Activated T-helper 17 cell treated with anti-CD3 and anti-CD28 coated beads, Interleukin-2, amount 50 U/mL, for 72 hours (primary cell): Measurements from ENCODE around the gene MRPL53. TPM values are rescaled to one million over a fixed set of nuclear protein-coding genes. Genes with fewer than 3 reads are reported as not detected.

Source experiments
- ATAC-seq: fragments of 150-1000 bp; cut with Tn5 transposase; replicated peaks from 2 replicates; pipeline ENCODE4 v1.10.0; 2021; ENCODE audit warnings: mild to moderate bottlenecking, moderate library complexity
- H3K27ac Mint-ChIP-seq: one replicate; pipeline ENCODE4 v1.8.0; 2022; ENCODE audit warnings: mixed read lengths
- H3K27me3 Mint-ChIP-seq: one replicate; pipeline ENCODE4 v1.8.0; 2022; ENCODE audit warnings: mixed read lengths
- H3K36me3 Mint-ChIP-seq: one replicate; pipeline ENCODE4 v1.8.0; 2022; ENCODE audit warnings: low read depth, mild to moderate bottlenecking, mixed read lengths
- H3K4me1 Mint-ChIP-seq: one replicate; pipeline ENCODE4 v1.8.0; 2022; ENCODE audit warnings: mixed read lengths
- H3K4me3 Mint-ChIP-seq: one replicate; pipeline ENCODE4 v1.8.0; 2022; ENCODE audit warnings: mild to moderate bottlenecking, mixed read lengths
- H3K9me3 Mint-ChIP-seq: one replicate; pipeline ENCODE4 v1.8.0; 2022; ENCODE audit warnings: mixed read lengths
- total RNA-seq, 2 donors: library from RNA; stranded (reverse); gene quantifications; one replicate each; pipeline ENCODE4 v1.2.3, GENCODE V29; 2022

MRPL53 gene
- total RNA-seq, 2 donors from 2014 or later, result 83.8 to 91.2 TPM

DNA sequence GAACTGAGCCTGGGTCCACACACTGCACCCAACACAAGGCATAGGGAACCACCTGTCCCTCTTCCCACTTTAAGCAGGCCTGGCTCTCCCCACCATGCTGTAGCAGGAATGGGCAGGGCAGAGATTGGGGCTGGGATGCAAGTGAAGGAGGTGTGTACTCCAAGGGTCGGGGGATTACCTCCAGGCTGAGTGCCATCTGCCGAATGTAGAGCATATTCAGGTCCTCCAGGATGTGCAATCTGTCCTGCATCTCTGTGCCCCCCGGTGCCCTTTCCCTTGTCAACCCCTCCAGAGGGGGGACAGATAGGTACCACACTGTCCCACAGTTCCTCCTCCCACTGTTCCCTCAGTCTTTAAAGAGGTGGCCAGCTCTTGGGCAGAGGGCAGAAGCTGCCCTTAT is 33.1 kb downstream of the MRPL53 start:
- ATAC-seq, result no peak
- Mint-ChIP-seq H3K9me3 (no peaks in the 10 kb centered on the region), H3K4me1 (no peaks in the 10 kb centered on the region), H3K27me3 (peaks cover 19% of the 10 kb centered on the region), H3K36me3 (no peaks in the 10 kb centered on the region), H3K27ac (no peak overlapping the region), H3K4me3 (no peak overlapping the region)

DNA sequence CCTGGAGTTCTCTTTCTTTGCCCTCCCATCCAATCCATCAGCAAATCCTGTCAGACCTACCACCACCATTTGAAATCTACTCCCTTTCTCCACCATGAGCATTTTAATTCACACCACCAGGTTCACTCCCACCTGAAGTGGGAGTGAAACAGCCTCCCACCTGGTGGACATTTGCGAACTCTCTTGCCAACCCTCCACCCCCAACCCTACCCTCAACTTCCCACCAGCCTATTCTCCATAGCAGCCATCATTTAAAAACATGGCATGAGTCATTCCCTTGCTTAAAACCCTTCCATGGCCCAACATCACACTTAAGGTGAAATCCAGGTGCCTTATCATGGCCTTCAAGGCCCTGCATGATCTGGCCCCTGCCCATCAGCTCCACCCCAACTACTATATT is 34.2 kb downstream of the MRPL53 start:
- no peak overlapping the region for H3K4me3 Mint-ChIP-seq
- H3K4me1 Mint-ChIP-seq, result no peaks in the 10 kb centered on the region
- H3K27ac Mint-ChIP-seq, result no peak overlapping the region
- no peaks in the 10 kb centered on the region for H3K9me3 Mint-ChIP-seq
- no peak for ATAC-seq
- no peaks in the 10 kb centered on the region for H3K36me3 Mint-ChIP-seq
- H3K27me3 Mint-ChIP-seq, result peaks cover 19% of the 10 kb centered on the region

DNA sequence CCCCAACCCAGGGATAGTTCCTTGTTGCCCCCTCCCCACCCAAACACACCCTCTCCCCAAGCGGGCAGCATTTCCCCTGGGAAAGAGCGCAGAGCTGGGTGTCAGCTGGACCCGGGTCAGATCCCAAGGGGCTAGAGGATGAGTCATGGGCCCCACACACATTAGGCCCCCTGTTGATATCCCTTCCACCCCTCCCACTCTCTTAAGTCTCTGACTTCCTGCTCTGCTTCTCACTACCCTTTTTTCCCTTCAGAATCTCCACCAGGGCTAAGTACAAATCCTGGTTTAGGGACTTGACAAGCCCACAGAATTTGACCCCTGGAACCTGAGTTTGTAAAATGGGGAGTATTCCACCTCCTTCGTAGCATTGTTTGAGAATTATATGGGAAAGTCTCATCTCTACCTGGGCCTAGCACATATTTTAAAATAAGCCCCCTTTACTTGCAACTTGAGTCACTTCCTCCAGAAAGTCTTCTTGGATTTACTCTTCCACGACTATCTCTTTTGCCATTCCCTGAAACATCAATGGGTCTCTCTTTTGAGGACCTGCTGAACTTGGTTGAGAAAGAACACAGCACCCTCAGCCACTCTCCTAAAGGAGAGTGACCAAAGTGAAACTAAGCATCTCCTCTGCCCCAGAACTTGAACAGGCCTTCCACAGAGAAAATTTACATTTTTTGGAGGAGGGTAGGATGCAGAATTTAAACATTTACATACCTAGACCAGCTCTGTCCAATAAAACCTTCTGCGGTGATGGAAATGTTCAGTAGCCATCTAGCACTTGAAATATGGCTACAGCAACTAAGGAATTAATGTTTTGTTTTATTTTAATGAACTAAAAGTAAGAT is 35.4 kb downstream of the MRPL53 start:
- H3K4me3 Mint-ChIP-seq, result no peak overlapping the region
- no peak overlapping the region for H3K27ac Mint-ChIP-seq
- H3K36me3 Mint-ChIP-seq, result no peaks in the 10 kb centered on the region
- H3K27me3 Mint-ChIP-seq, result peaks cover 15% of the 10 kb centered on the region
- H3K9me3 Mint-ChIP-seq, result no peaks in the 10 kb centered on the region
- ATAC-seq, result no peak
- no peaks in the 10 kb centered on the region for H3K4me1 Mint-ChIP-seq

DNA sequence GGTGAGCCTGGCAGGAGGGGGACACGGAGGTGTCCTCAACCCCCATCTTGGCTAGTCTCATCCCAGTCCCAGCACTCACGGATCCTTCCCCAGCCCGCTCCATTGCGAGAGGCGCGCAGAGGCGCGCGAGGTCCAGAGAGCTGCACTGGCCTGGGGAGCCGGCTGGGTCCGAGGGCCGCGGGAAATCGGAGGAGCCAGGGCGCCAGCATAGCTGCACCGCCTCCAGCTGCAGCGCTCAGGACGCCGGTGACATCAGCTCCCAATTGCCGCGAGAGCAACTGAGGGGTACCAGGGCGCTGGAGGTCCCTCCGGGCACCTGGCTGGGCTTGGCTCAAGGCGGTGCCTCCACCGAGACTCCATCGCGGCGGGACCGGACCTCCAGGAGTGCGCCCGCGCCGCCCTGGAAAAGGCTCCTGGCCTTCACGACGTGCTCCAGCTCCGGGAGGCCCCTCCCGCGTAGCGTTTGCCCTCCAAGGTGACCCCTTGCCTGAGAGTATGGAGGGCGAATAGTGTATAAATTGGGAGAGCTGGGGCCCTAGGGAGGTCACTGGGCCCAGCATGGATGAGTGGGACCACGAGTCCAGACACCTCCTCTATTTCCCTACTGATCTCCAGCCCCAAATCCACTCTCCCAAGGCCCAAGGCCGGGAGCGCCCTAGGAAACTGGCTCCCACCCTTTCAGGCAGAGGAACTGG is 36.2 kb downstream of the MRPL53 start:
- Mint-ChIP-seq H3K27ac (no peak overlapping the region), H3K27me3 (peaks cover 14% of the 10 kb centered on the region), H3K4me1 (no peaks in the 10 kb centered on the region), H3K36me3 (no peaks in the 10 kb centered on the region), H3K4me3 (no peak overlapping the region), H3K9me3 (no peaks in the 10 kb centered on the region)
- ATAC-seq, result no peak

DNA sequence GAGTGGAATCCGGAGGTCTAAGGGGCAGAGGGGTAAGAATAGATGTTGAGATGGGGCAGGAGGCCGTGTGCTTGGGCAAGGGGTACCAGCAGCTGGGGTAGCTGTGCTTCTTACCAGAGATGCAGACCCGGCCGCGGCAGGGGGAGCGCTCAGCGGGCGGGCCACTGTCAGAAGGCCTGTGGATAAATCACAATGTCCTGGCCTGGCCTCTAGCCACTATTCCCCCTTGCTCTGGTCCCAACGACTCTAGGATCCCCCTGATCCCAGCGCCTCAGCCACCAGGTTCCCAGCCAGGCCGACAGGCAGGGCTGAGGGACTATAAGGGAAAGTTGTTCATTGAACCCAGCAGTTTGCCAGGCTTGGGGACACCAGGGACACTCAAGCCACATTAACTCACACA is 42.0 kb downstream of the MRPL53 start:
- Mint-ChIP-seq H3K4me3 (no peak overlapping the region), H3K36me3 (peaks cover 6% of the 10 kb centered on the region), H3K27me3 (no peaks in the 10 kb centered on the region), H3K27ac (no peak overlapping the region), H3K4me1 (no peaks in the 10 kb centered on the region), H3K9me3 (no peaks in the 10 kb centered on the region)
- no peak for ATAC-seq

DNA sequence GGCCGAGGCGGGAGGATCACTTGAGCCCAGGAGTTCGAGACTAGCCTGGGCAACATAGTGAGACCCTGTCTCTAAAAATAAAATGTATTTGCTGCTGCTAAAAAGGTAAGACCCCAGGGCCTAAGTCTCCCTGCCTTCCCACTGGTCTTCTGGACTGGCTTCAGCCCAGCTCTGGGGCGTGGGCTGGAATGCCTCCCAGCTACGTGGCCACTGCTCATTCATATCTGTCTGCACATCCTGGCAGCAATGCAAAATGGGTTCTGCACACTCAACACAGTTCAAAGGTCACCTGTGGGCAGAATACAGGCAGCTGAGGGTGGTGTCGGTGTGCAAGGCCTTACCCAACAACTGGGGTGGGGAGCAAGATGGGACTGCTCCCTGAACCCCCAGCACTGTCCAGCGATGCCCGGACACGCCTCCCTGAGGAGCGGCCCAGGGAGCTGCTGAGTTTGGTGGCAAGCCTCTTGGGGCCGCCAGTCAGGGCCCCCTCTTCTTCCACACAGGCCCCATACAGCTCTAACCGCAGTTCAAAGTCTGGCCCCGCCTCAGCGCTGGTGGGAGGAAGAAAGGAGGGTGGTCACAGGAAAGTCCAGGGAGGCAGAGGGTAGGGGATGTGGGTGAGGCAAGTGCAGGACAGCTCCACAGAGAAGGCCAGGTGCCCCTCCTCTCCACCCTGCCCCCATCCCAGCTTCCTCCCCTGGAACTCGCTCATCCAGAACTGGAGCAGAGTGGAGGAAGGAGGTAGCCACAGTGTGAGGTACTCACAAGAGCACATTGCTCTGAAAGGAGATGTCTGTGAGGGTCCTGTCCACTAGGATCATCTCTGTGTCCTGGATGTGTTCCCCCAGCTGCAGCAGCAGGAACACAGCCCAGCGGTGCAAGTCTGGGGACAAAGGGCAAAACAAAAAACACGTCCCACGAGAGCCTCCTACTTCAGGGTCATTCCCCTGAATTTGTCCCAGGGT is 42.7 kb downstream of the MRPL53 start:
- H3K9me3 Mint-ChIP-seq, result no peaks in the 10 kb centered on the region
- no peaks in the 10 kb centered on the region for H3K27me3 Mint-ChIP-seq
- peak; percentile 22 for ATAC-seq
- no peak overlapping the region for H3K27ac Mint-ChIP-seq
- H3K4me1 Mint-ChIP-seq, result no peaks in the 10 kb centered on the region
- H3K4me3 Mint-ChIP-seq, result no peak overlapping the region
- H3K36me3 Mint-ChIP-seq, result peaks cover 14% of the 10 kb centered on the region

DNA sequence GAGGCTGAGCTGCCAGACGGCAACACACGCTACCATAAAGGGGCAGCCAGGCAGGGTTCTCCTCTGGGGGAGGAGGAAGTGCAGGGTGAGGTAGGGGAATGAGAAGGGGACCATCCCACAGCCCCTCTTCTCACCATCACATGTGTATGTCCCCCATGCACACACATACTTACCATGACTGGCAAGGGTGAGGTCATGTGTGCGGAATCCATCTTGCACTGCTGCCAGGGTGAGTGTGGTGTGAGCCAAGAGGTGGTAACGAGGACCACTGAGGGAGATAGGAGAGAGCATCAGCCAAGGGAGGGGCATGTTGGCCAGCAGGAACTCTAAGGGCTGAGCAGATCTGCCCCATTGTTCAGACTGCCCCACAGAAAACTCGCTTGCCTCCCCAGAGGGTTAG is 43.8 kb downstream of the MRPL53 start:
- H3K4me1 Mint-ChIP-seq, result no peaks in the 10 kb centered on the region
- H3K27me3 Mint-ChIP-seq, result no peaks in the 10 kb centered on the region
- H3K4me3 Mint-ChIP-seq, result no peak overlapping the region
- H3K27ac Mint-ChIP-seq, result no peak overlapping the region
- H3K36me3 Mint-ChIP-seq, result peaks cover 25% of the 10 kb centered on the region
- ATAC-seq, result no peak
- no peaks in the 10 kb centered on the region for H3K9me3 Mint-ChIP-seq

DNA sequence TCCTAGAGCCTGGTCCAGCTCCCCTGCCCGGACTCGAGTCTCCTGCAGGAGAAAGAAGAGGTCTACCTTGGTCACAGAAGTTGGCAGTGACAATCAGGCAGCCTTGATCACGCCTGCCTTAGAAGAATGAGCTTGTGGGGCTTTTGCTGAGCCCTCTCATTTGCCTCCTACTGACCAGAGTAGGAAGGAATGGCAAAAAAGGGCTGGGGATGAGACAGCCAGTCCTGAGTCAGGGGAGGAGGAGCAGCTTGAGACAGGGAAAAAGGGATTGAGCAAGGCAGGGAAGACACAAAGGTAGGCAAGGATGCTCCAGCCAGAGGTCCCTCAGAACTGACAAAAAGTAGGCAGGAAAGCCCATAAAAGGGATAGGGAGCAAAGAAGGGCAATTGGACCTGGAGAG is 44.9 kb downstream of the MRPL53 start:
- peaks cover 6% of the 10 kb centered on the region for H3K4me1 Mint-ChIP-seq
- no peak overlapping the region for H3K27ac Mint-ChIP-seq
- H3K36me3 Mint-ChIP-seq, result peaks cover 36% of the 10 kb centered on the region
- no peaks in the 10 kb centered on the region for H3K9me3 Mint-ChIP-seq
- H3K27me3 Mint-ChIP-seq, result no peaks in the 10 kb centered on the region
- no peak overlapping the region for H3K4me3 Mint-ChIP-seq
- no peak for ATAC-seq

DNA sequence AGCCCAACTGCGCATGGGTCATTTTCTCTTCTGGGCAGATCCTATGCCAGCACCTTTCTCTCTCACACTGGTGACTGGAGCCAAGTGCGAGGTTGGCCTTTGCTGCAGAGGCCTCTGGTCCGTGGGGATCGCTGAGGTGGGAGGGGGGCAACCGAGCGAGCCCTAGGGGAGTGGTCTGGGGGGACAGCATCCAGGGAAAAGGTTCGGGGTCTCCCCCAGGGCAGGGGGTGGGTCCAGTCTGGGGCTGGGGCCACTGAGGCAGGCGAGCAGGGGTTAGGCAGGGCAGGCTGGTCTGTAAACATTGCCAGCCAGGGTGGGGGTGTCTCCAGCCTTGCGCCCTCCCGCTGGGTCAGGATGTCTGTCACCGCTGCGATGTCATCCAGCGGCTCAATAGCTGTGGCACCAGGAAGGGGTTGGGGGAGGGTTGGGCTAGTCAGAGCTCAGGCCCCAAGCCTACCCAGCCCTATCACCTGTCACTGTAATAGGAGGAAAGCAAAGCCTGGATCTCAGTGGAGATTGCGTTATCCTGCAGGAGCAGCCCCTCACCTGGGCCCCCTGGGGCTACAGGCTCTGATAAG is 46.2 kb downstream of the MRPL53 start:
- H3K4me3 Mint-ChIP-seq, result no peak overlapping the region
- peaks cover 7% of the 10 kb centered on the region for H3K4me1 Mint-ChIP-seq
- H3K36me3 Mint-ChIP-seq, result peaks cover 46% of the 10 kb centered on the region
- no peak overlapping the region for H3K27ac Mint-ChIP-seq
- no peaks in the 10 kb centered on the region for H3K27me3 Mint-ChIP-seq
- H3K9me3 Mint-ChIP-seq, result no peaks in the 10 kb centered on the region
- ATAC-seq, result no peak

DNA sequence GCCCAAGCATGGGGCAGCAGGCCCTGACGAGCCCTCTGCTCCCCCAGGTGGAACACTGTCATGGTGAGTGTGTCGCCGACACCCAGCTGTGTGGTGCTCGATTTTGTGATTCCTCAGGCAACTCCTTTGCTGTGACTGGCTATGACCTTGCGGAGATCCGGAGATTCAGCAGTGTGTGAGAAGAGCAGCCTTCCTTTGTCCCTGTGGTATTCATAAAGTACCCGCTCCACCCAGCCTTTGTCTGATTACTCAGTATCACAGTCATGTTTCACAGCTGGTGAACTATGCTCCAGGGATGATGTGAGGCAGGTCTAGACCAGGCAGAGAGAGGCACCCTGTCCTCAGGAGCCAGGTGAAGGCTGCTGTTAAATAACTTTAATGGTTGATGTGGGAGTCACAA is 47.0 kb downstream of the MRPL53 start:
- Mint-ChIP-seq H3K9me3 (no peaks in the 10 kb centered on the region), H3K27ac (no peak overlapping the region), H3K36me3 (peaks cover 46% of the 10 kb centered on the region), H3K27me3 (no peaks in the 10 kb centered on the region), H3K4me1 (peaks cover 13% of the 10 kb centered on the region), H3K4me3 (no peak overlapping the region)
- ATAC-seq, result no peak

DNA sequence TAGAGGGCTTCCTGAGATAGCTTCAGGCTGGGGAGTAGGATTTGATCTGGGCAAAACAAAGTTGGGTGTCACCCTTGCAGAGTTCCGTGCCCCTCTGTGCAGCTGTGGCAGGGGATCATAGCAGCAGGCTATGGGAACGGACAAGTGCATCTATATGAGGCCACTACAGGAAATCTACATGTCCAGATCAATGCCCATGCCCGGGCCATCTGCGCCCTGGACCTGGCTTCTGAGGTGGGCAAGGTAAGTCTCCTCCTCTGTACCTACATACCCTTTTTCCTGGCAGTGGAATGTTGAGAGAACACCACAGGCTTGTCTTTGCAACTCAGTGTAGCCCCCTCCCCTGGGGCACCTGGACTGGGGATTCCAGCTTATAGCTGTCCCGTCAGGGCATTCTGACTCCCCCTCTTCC is 47.5 kb downstream of the MRPL53 start:
- H3K4me3 Mint-ChIP-seq, result no peak overlapping the region
- ATAC-seq, result no peak
- H3K36me3 Mint-ChIP-seq, result peaks cover 46% of the 10 kb centered on the region
- no peak overlapping the region for H3K27ac Mint-ChIP-seq
- H3K9me3 Mint-ChIP-seq, result no peaks in the 10 kb centered on the region
- no peaks in the 10 kb centered on the region for H3K27me3 Mint-ChIP-seq
- peaks cover 18% of the 10 kb centered on the region for H3K4me1 Mint-ChIP-seq

DNA sequence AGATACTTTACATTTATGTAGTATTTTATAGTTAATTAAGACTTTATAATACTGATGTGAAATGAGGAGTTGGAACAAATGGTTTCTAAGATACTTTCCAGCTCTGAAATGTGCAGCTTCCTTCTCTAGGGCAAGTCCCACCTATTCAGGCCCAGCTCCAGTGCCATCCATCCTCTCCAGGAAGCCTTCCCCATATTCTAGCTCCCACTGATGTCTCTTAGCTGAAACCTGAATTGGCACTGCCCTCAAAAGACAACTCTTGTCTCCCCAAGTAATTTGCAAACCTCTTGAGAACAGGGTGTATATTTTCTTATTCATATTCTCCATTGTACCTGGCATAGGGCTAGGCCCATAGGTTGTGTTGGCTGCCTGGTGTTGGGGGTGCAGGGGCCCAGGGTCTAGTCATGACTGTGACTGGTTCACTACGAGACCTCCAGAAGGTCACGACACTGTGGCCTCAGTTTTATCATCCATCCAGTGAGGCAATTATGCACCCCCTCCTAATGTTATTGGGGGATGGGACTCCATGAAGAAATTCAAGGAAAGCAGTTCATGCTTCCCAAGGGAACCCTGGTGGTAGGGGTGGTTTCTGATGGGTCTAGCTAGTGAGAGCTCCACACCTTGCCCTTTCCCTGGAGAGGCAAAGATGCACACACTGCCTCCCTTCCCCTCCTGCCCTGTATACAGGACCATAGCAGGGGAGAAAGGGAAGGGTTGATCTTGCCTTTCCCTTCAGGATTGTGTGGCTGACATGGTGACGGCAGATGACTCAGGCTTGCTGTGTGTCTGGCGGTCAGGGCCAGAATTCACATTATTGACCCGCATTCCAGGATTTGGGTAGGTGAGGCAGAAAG is 48.1 kb downstream of the MRPL53 start:
- Mint-ChIP-seq H3K27me3 (no peaks in the 10 kb centered on the region), H3K36me3 (peaks cover 46% of the 10 kb centered on the region), H3K27ac (no peak overlapping the region), H3K9me3 (no peaks in the 10 kb centered on the region), H3K4me1 (peaks cover 18% of the 10 kb centered on the region), H3K4me3 (peak overlapping the region; percentile 23)
- ATAC-seq, result no peak

DNA sequence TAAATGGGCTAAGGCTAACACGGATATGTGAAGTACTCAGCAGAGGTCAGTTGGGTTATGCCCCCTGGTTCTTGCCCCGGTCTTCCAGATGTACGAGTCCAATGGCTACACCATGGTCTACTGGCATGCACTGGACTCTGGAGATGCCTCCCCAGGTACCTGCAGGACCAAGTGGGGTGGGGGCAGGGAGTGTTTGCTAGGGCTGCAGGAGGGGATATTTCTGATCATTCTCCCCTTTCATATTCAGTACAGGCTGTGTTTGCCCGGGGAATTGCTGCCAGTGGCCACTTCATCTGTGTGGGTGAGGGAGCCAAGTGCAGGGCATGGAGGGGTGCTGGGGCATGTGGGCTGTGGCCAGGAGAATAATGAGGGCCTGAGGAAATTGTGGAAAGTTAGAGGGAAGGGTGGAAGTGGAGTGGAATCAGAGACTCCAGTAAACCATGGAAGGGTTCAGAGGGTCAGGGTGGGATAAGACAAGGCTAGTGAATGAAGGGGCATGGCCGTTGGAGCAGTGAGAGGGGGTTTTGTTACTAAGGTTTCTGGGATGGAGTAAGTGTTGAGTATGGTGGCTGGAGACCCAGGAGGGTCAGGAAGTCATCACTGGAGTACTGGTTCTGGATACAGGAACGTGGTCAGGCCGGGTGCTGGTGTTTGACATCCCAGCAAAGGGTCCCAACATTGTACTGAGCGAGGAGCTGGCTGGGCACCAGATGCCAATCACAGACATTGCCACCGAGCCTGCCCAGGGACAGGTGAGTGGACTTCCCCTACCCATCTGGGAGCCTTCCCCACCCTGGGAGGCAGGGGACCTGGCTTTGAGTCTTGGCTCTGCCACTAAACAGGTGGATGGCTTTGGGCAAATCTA is 49.0 kb downstream of the MRPL53 start:
- peaks cover 46% of the 10 kb centered on the region for H3K36me3 Mint-ChIP-seq
- H3K4me1 Mint-ChIP-seq, result peaks cover 18% of the 10 kb centered on the region
- H3K27ac Mint-ChIP-seq, result peak overlapping the region; percentile 98
- H3K4me3 Mint-ChIP-seq, result peak overlapping the region; percentile 97
- H3K9me3 Mint-ChIP-seq, result no peaks in the 10 kb centered on the region
- no peak for ATAC-seq
- H3K27me3 Mint-ChIP-seq, result no peaks in the 10 kb centered on the region
